ENCODE data around the gene PSD2. TPM values are rescaled to one million over a fixed set of nuclear protein-coding genes. Genes with fewer than 3 reads are reported as not detected.

The PSD2 gene
- total and polyA plus RNA-seq, 10 of the 15 experiments (the other 5 are each of a cell fraction or from before 2014, with no cell fraction given), result 0.02 to 0.14 (median 0.03) TPM; not detected in 5

DNA sequence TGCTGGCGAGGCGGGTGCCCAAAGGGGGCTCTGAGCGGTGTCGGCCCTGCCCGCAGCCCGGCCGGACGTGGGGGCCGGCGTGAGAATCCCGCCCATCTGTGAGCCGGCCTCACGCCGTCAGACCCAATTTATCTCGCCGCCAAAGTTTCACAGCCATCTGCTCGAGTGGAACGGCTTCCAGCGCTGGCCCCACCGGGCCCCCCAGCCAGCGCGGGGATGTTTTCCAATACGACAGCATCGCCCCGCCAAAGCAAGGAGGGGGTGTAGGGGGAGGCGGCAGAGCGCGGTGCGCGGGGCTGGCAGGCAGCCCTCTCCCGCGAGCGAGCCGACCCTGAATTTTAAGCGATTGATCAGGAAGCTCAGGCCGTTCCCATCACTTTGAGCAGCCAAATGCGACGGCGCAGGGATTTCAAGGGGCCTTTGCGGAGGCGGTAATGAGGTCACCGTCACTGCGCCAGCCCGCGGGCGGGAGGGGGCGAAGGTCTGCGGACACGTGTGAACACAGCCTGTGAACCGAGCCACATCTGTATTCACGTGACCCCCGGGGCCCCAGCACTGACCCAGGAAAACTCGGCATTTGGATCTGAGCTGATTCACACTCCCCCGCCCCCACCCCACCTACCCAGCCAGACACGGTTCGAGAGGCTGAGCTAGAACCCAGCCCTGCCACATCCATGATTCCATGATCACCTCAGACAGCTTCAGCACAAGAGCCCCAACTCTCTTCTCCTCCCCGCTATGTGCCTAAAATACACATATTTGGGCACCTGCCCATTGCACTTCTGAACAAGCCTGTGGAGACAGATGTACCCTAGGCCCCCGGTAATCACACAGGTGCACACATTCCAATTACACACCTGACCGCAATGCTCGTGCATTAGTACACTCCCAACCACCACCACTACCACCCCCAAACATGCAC lies 47.8 kb upstream of the PSD2 start (continued):
- TF ChIP-seq ATF7 (IDR thresholded peaks at IDR 0.05; ENCODE audit: low read depth) (peak; percentile 92), EGR1 (IDR thresholded peaks at IDR 0.05; ENCODE audit: borderline replicate concordance in 1 of 2, low read depth in 2 of 2, low read length in 2 of 2) (peak; percentile 6 to 97), NBN (IDR thresholded peaks at IDR 0.05) (no peak; the same call in 1 of the 2 replicates), SMARCA5 (IDR thresholded peaks at IDR 0.05) (0 out of 2 replicates have a peak, but pooled peaks have one; percentile 40), BCLAF1 (IDR thresholded peaks at IDR 0.05) (no peak), IRF4 (IDR thresholded peaks at IDR 0.05; ENCODE audit: low read depth, low read length) (no peak), POLR2A (IDR thresholded peaks at IDR 0.05; ENCODE audit: low read depth, low read length) (peak; percentile 33; the same call in 1 of the 2 replicates), CREM (IDR thresholded peaks at IDR 0.05; ENCODE audit: low read depth) (peak; percentile 72), ZNF592 (IDR thresholded peaks at IDR 0.05) (0 out of 2 replicates have a peak, but pooled peaks have one; percentile 26), RB1 (IDR thresholded peaks at IDR 0.05; ENCODE audit: borderline replicate concordance) (0 out of 2 replicates have a peak, but pooled peaks have one; percentile 1), STAT1 (conservative IDR thresholded peaks at IDR 0.05) (no peak), CHD4 (IDR thresholded peaks at IDR 0.05) (0 out of 2 replicates have a peak, but pooled peaks have one; percentile 15), TBL1XR1 (IDR thresholded peaks at IDR 0.05; ENCODE audit: low read depth, low read length) (0 out of 2 replicates have a peak, but pooled peaks have one; percentile 10), JUNB (IDR thresholded peaks at IDR 0.05) (no peak), RAD51 (IDR thresholded peaks at IDR 0.05) (peak; percentile 89), EED (IDR thresholded peaks at IDR 0.05; ENCODE audit: low read depth) (0 out of 2 replicates have a peak, but pooled peaks have one; percentile 8), RUNX3 (IDR thresholded peaks at IDR 0.05; ENCODE audit: low read length) (peak; percentile 39; the same call in 1 of the 2 replicates), IKZF1 (conservative IDR thresholded peaks at IDR 0.05) (peak; percentile 94), NR2F1 (conservative IDR thresholded peaks at IDR 0.05) (peak; percentile 92), BHLHE40 (IDR thresholded peaks at IDR 0.05; ENCODE audit: borderline replicate concordance in 1 of 2, low read depth in 2 of 2, low read length in 1 of 2) (peak; percentile 96 to 99)
- TF ChIP-seq, protein P1, sequence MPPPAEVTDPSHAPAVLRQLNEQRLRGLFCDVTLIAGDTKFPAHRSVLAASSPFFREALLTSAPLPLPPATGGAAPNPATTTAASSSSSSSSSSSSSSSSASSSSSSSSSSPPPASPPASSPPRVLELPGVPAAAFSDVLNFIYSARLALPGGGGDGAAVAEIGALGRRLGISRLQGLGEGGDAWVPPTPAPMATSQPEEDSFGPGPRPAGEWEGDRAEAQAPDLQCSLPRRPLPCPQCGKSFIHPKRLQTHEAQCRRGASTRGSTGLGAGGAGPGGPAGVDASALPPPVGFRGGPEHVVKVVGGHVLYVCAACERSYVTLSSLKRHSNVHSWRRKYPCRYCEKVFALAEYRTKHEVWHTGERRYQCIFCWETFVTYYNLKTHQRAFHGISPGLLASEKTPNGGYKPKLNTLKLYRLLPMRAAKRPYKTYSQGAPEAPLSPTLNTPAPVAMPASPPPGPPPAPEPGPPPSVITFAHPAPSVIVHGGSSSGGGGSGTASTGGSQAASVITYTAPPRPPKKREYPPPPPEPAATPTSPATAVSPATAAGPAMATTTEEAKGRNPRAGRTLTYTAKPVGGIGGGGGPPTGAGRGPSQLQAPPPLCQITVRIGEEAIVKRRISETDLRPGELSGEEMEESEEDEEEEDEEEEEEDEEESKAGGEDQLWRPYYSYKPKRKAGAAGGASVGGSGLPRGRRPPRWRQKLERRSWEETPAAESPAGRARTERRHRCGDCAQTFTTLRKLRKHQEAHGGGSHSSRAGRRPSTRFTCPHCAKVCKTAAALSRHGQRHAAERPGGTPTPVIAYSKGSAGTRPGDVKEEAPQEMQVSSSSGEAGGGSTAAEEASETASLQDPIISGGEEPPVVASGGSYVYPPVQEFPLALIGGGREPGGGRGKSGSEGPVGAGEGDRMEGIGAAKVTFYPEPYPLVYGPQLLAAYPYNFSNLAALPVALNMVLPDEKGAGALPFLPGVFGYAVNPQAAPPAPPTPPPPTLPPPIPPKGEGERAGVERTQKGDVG (CRISPR knock-in tag; IDR thresholded peaks at IDR 0.05), result no peak

Measured in GM12878 (cell line).